Mucosa of gallbladder (tissue), 1 donor: ENCODE results near the gene ESR2. TPM values are rescaled to one million over a fixed set of nuclear protein-coding genes. Genes with fewer than 3 reads are reported as not detected.
"Not testable (repeated sequence)": the region's sequence is repeated elsewhere in the genome, so short reads cannot be mapped to it uniquely, and the experiment has no call there.

Experiments
- DNase-seq: peaks from one replicate; pipeline ENCODE4 v3.0.0-alpha.2; 2020; ENCODE audit warnings: low spot score
- total RNA-seq: library from RNA; stranded (reverse); gene quantifications from one replicate; pipeline ENCODE4 v1.2.1, GENCODE V29; 2021
- donor health status: DM: no; HTN: no; CAD: no.

Gene ESR2
- 0.26 TPM for total RNA-seq

GRCh38 chr14:64293976-64294671, at the start of gene ESR2:
ESR2 (minus strand) TSS chr14:64294371; CDS start chr14:64282985, 11,386 bp downstream.
- DNase-seq = no peak

- no peak for DNase-seq
Observed at GRCh38 chr14:64340560-64341196, 46.5 kb upstream of the ESR2 start.

- DNase-seq = peak; percentile 97
Observed at GRCh38 chr14:64338616-64339316, 44.6 kb upstream of the ESR2 start.

- DNase-seq = peak; percentile 21
Observed at GRCh38 chr14:64337888-64338615, 43.9 kb upstream of the ESR2 start.

- DNase-seq = no peak
Observed at GRCh38 chr14:64329149-64329548, 35.0 kb upstream of the ESR2 start.

GRCh38 chr14:64326502-64326901, 32.3 kb upstream of the ESR2 start:
- no peak for DNase-seq

GRCh38 chr14:64324895-64325294, 30.7 kb upstream of the ESR2 start:
- no peak for DNase-seq

- no peak for DNase-seq
Observed at GRCh38 chr14:64324461-64324860, 30.3 kb upstream of the ESR2 start.

GRCh38 chr14:64320362-64320761, 26.2 kb upstream of the ESR2 start:
- DNase-seq = not testable (repeated sequence)

GRCh38 chr14:64318695-64319094, 24.5 kb upstream of the ESR2 start:
- not testable (repeated sequence) for DNase-seq

GRCh38 chr14:64303471-64303917, 9.3 kb upstream of the ESR2 start:
- DNase-seq = no peak

GRCh38 chr14:64298773-64299172, 4.6 kb upstream of the ESR2 start:
- no peak for DNase-seq

- DNase-seq = no peak
Observed at GRCh38 chr14:64296561-64296960, 2.4 kb upstream of the ESR2 start.

GRCh38 chr14:64294672-64295413, 672 bp upstream of the ESR2 start:
- peak; percentile 51 for DNase-seq

- no peak for DNase-seq
Observed at GRCh38 chr14:64292197-64292596, 2.0 kb downstream of the ESR2 start.

GRCh38 chr14:64289571-64289970, 4.6 kb downstream of the ESR2 start:
- DNase-seq = no peak

- no peak for DNase-seq
Observed at GRCh38 chr14:64281805-64282204, 12.4 kb downstream of the ESR2 start.

GRCh38 chr14:64279704-64280668, 14.2 kb downstream of the ESR2 start:
- no peak for DNase-seq

- no peak for DNase-seq
Observed at GRCh38 chr14:64278458-64278857, 15.7 kb downstream of the ESR2 start.

GRCh38 chr14:64272019-64272418, 22.2 kb downstream of the ESR2 start:
- DNase-seq = no peak
